Measurements from ENCODE around the gene KIF12.
"Not testable (repeated sequence)": the region's sequence is repeated elsewhere in the genome, so short reads cannot be mapped to it uniquely, and the experiment has no call there.

Gene KIF12

DNA sequence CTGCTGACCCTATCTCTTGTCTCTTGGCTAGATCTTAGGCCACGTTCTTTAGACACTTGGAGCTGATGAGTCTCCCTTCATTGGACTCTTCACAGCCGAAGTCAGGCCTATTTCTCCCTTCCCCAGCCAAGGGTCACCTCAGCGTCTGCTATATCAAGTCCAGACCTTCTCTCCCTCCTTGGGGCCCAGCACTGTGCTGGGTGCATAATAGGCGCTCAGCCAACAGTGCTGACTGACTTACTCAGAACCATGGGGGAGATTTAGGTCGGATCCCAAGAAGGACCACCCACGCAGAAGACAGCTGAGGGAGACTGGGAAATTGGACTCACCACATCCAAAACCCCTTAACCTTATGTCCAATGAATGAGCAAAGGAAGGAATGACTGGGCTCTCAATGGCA, 15.4 kb downstream of the KIF12 start:
- DNase-seq: no peak

DNA sequence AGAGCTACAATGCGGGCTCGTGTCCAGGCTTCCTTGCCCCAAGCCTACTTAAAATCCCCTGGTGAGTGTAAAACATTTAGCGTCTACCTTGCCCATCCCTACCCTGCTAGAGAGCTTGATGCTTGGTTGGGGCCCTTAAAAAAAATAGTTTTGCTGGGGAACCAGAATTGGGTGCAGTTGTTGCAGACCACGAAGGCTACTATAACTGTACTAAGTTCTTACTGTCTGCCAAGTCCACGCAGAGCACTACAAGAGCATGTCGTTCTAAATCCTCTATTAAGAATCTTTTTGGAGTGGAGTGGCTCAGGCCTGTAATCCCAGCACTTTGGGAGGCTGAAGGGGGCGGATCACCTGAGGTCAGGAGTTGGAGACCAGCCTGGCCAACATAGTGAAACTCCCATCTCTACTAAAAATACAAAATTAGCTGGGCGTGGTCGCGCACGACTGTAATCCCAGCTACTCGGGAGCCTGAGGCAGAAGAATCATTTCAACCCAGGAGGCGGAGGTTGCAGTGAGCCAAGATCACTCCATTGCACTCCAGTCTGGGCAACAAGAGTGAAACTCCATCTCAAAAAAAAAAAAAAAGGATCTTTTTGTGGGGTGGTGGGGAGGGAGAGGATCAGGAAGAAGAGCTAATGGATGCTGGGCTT, 16.2 kb downstream of the KIF12 start:
- DNase-seq: not testable (repeated sequence)

DNA sequence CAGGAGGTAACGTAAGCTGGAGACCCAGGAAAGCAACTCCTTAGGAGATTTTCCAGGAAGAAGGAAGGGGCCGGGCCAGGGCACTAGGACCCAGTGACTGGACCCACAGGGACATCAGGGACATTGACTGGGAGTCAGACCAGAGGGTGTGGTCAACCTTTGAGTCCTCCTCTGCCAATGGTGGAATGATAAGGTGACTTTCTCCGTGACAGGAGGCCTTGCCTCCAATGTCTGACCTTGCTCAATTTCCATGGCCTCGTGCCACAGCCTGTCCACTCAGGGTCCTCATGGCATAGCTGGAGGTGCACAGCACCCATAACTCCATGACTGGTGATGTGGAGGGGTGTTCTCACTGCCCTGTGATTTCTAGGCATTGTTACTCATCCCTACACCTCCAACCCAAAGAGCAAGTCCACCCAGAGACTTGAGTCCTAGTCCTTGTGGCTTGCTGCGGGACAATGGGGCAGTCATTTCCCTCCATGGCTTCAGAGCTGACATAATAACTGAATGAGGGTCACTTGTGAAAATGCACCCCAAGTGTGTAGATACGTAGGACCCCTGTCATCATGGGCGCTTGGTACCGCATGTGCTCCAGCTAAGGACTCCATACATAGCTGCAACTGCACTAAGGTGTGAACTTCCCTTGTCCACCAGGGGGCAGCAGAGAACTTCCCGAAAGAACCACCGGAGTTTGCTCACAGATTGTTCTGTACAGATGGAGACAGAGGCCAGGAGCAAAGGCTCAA, 16.9 kb downstream of the KIF12 start:
- DNase-seq: peak; percentile 37

DNA sequence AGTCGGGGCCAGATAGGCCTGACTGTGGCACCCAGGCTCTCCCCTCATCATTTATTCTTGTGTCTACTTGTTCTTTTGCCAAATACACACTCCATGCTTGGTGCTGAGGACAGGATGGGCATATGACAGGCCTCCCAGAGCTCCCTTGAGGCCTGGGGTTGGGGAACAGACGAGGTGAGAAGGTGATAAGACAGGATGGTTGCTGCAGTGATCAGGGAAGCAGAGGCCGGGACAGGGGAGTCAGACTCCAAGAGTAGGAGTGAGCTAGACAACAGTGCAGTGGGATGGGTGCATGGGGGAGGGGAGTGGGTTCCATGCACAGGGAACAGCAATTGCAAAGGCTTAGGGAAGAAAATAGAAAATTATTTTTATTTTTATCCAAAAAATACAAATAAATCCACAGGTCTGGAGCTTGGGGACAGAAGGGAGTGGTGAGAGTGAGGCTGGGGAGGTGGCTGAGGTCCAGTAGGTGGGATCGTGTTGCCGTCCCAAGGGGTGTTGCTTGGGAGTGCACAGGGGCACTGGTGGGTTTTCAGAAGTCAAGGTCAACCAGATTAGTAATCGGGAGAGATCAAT, 17.6 kb downstream of the KIF12 start:
- DNase-seq: no peak

DNA sequence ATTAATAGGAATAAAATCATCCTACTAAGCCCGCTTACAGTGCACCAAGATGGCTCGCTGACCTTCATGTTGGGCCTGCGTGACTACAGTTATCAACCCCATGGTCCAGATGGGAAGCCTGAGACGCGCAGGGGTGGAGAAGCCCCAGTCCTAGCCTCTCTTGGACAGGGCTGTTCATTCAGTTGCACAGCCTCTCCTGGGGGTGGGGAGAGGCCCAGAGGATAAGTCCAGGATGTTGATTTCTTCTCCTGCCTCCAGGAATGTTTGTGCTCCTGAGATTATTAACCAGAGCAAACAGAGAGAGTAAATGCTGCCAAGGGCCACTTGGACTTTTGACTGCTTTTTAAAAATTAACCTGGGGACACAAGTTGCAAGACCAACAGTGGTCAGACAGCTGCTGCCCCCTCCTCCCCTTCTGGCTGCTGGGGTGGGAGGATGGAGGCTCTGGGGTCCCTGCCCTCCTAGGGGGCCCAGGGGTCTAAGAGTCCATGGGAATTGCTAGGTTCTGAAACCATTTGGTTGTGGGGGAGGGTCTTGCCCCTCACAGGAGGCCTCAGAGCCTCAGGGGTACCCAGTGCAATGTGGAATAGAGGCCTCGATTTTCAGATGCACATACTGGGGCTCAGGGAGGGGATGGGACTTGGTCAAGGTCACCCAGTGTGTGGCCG, 18.2 kb downstream of the KIF12 start:
- no peak for DNase-seq

DNA sequence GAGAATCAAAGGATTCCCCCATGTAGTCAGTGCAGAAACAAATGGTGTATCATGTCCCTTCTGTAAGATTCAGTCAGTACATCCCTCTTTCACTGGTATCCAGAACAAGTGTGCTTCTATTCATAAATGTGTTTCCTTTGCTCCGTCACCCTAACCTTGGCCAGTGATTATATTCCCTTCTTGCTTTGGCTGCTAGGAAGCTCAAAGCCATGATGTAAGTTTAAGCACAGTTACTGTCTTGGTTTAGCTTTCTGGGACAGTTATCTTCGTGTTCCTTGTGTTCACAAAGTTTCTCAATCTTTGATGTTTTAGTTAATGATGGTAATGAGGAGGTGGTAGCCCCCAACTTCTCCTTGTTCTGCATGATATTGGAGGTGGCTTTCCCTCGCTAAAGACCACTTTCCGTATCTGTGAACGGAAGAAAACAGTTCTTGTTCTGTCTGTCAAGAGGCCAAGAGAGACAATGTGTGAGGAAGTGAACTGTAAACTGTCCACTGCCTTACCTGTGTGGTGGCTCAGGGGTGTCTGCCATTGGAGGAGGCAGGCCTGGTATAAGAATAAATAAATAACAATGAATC, 18.8 kb downstream of the KIF12 start:
- DNase-seq: no peak

DNA sequence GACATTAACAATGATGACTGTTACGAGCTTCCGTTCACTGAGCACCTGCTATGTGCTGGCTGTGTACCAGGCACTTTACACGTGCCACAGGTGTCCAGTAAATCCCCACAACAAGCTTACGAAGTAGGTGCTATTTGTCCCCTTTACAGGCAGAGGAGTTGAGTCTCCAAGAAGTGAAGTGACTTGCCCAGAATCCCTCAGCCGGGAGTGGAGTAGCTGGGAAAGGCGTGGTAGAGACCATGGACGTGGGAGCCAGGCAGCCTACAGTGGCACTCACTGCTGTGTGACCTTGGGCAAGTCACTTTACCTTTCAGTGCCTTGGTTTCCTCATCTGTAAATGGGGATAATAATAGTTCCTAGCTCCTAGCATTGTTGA, 20.3 kb downstream of the KIF12 start:
- DNase-seq: no peak

DNA sequence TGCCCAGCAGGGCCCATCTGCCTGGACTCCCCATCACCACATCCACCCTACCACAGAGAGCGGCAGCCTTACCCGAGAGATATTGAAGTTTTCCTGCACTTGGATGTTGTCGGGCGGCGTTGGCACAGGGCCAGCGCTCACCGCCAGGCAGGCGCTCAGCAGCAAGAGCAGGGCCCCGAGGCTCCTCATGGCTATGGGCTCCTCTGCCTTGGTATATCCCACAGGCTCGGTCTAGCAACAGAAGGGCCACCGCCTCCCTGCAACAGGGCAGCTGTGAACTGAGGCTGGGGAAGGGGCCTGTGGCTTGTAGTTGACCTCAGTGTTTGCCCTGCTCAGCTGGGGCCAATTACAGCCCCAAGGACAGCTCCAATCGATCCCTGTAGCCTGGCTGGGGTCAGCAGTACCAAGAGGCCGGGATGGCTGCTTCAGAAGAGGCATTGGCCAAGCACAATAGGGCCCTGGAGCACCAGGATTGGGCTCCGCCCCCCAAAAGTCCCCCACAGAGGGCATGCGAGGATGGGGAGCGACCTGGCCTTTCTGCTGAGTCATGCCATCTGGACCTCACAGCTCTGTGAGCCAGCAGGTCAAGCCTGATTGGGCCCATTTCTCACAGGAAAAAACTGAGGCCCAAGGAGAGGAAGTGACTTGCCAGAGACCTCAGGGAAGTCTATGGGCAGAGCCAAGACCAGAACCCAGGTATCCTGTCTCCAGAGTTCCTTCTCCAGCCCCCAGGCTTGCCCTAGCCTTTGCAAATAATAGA, 20.9 kb downstream of the KIF12 start, which contains the start of gene AMBP:
TSS of gene AMBP (minus strand) at position 280 of the 760 bp plus-strand sequence. CDS start at position 189, 91 bp downstream.
- DNase-seq: no peak

DNA sequence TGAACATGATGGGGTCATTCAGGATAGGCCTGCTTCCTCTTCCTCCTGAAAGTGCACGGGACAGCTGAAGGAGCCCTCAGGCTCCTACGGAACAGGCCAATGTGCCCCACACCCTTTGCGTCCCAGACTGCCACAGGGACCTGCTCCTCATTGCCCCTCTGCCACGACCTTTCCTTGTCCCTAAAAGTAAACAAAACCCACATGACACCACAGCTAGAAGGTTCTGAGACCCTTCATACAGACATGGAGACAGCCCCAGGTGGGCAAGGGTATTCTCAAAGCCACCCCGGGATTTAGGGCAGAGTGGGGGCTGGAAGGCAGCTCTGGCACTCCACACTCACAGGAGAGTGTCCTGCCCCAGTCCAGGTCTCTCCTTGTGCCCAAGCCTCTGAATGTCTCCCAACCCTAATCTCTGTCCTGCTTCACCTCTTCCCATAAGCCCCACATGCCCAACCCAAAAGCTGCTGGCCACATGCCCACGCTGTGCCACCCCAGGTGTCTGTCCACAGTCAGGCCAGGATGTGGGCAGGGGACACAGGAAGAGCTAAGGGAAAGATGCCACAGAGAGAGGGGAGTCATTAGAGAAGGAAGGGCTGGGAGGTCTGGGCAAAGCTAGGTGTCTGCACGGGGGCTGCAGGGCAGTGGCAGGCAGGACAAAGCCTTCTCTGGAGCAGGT, 21.8 kb downstream of the KIF12 start:
- DNase-seq: no peak

DNA sequence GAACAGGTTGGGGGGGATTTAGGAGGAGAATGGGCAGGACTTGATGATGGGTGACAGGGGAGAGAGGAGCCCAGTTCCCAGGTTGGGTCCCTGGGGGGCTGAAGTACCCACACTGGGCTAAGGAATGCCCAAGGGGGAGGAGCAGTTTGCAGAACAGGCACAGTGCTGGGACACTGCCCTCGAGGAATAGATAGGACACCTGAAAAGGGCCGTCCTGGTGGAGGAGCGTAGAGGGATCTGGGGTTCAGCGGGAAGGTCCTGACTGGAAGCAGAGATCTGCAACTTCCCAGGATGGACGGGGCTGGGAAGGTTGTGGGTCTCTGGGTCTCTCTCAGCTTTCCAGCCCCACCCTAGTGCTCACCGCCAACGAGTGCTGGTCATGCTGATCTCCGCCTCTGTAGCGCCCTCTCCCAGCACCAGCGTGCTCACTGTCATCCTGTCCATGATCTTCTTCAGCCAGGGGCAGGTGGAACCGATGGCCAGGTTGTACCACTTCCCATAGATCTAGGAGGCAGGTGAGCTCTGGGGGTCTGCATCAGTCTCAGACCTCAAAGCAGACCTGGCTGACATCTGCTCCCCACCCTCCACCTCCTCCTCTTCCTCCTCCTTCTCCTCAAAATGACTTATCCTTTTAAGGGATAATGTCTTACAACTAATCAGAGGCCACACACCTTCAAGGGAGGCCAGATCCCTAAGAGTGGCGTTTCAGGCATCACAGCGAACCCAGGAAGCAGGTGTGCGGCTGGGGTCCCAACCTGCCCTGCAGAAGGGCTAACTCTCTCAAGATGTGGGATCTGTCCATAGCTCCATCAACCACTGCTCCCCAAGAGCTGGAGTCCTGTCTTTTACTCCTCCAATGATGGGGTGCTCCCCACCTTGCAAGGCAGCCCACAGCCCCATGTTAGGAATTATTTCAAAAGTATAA, 22.6 kb downstream of the KIF12 start:
- DNase-seq: no peak

DNA sequence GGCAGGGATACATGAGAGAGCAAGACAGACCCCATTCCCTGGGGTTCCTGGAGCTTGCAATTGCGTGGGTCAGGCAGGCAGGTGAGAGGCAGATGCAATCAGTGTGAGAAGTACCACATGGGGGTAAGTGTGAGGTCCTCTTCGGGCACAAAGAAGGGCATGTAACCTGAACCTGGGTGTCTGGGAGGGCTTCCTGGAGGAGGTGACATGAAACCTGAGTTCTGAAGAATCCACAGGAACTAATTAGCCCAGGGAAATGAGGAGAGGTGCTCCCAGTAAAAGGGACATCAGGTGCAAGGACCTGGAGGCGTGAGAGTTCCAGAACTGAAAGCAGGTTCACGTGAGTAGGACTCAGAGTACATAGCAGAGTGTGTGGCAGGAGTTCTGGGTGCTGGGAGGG, 23.5 kb downstream of the KIF12 start:
- no peak for DNase-seq

DNA sequence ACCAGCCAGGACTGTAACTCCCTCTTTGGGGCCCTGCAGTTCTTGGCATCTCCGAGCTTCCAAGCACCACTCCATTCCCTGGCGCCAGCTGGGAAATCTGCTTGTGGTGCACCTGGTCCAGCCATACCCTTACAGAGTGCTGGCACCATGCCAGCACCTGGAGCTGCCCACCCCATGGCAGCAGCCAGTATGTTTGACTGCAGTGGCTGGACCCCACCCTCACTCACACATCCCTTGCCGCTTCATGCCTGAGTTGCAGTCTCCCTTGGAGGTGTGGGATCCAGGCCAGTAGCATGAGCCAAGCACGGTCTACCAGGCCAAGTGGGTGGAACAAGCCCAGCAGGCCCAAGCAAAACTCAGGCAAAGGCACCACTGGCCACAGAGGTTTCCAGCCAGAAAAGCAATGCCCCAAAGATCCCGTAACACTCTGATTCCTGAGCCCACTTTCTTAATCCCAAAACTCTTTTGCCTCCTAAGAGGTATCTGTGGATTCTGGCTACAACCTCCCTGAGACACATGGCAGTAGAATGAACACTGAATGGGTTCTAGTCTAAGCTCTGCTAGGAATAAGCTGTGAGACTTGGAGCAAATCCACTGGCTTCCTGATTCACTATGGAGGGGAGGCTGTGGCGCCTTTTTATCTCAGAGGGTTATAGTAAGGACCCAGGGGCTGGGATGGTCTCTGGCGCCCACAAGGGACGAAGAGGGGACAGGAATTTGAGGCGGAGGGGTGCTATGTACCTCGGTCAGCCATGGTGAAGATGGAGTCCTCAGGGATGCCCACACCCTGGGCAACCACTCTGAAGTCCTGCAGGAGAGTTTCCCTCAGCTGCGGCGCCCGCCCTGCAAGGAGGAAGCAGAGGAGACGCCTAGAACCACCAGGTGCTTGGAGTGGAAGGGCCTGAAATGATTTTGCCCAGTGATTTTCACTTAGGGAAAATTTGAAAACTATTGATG, 26.6 kb downstream of the KIF12 start:
- DNase-seq: peak; percentile 11

DNA sequence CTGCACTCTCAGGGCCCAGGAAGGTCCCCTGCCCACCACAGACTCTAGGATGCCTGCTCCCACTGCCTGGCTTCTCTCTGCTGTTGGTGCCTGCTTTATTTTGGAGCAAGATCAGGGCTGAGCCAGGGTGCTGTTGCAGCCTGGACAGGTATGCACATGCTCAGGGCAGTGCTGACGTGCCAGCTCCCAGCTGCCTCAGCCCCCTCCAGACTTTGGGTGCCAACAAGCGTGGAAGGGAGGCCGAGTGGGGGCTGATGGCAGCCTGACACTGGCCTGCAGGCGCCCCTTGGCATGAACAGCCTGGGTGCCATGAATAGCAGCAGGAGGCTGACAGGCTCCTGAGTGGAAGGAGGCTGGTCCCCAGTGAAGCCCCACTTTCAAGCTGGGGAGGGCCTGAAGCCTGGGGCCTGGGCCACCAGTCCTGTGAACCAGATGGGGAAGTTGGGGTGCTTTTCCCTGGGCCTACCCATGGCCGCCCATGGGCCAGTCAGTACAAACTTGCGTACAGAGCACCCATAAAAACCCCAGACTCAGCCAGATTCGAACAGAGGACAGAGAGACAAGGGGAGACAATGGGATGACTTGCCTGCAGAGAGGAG, 27.8 kb downstream of the KIF12 start:
- DNase-seq: no peak

DNA sequence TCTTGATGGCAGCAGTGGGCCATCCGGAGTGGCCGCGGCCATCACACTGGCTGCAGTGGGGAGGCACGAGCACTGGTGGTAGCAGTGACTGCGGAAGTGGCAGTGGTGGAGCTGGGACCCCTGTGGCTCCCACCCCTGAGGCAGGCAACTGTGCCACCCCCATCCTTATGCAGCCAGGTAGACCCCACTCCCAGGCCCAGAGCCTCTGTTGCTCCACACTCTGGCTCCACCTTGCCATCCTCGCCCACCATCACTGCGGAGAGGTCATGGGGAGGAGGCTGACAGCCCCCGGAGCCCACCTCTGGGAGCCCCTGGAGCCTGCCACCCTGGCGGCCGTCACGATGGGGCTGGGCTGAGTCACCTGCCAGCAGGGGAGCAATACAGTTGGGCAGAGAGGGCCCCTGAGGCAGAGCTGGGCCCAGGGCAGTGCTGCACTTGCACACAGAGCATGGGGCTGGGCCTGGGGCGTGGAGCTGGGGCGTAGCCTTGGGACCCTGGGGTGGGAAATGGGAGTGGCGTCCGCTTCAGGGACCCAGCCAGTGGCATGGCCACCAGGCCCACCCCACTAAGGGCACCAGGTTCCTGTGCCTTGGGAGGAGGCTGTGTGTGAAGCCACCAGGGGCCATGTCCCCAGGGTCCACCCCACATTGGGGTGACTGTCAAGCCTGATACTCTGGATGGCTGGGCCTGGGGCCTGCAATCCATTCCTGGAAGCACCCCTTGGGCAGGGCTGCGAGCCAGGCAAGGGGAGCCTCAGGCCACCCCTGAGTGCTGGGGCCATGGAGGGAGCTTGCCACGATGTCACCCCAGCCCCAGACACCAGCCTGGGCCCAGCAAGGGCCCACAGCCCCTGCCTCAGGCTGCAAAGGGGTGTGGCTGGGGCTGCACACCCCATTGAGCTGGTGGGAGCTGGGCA, 28.6 kb downstream of the KIF12 start:
- DNase-seq: no peak

DNA sequence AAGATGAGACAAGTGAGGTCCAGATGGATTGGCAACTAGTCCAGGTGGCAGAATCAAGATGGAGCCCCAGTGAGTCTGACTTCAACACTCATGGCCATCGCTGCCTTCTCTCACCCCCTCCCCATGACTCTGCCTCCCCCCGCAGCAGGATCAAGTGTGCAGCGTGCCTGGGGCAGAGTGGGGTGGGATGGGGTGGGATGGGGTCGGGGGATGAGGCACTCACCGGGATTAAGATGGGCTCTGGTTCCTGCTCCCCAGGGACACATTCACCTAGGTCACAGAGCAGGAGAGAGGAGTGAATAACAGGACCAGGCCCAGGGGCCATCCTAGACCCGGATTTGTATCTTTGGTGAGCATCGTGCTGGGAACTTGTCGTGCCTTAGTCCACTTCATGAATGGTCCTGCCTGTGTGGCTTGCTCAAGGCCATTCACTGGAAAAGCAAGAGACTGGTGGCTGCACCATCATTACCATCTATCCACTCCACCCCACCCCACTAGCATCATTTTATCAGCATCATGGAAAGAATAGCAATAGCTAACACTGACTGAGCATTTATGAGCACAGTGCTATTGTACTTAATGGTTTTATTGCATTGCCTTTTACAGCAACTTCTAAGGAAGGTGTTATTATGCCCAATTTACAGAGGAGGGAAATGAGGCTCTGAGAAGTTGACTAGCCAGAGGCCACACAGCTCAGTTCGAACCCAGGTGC, 29.5 kb downstream of the KIF12 start:
- DNase-seq: no peak

DNA sequence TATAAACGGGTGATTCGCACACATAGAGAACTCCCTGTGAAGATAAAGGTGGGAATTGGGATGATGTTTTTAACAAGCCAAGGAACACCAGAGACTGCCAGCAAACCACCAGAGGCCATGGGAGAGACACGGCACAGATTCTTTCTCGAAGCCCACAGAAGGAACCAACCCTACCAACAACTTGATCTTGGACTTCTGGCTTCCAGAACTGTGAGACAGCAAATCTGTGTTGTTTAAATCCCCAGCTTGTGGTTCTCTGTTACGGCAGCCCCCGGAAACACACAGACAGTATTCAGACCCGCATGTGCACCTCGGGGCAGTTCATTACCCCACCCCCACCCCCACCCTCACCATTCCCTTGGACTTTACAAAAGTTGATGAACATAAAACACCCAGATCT, 33.8 kb downstream of the KIF12 start:
- DNase-seq: no peak

DNA sequence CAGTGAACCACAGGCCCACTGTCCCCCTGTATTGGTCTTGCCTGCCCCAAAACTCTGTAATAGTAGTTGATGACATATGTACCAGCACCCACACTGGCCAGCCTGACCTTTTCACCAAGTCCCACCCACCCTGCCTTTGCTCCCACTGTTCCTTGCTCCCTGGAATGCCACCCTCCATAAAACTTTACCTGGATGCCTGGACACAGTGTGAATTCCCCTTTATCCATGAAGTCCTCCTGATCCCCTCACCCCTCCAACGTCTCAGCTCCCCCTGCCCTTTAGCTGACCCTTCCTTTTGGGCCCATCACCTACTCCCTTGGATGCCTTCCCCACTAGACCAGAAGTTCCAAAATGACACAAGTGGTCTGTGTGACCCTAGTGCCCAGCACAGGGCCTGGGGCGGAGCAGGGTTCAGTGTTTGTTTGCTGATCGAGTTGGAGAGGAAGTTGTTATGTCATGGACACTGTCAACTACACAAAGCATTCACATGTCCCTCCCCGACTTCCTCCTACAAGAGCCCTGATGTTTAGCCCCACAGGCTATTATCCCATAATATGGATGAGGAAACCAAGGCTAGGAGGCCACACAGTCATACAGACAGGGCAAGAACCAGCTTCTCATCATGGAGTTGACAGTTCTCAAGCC, 37.1 kb downstream of the KIF12 start:
- DNase-seq: no peak
